SK-N-DZ (cell line): ENCODE measurements around the gene PARD3.
"Not testable (repeated sequence)": the region's sequence is repeated elsewhere in the genome, so short reads cannot be mapped to it uniquely, and the experiment has no call there.

Experiments used
- DNase-seq: peaks from one replicate; pipeline ENCODE4 v3.0.0-alpha.2; 2015; ENCODE audit warnings: low spot score

The PARD3 gene

DNA sequence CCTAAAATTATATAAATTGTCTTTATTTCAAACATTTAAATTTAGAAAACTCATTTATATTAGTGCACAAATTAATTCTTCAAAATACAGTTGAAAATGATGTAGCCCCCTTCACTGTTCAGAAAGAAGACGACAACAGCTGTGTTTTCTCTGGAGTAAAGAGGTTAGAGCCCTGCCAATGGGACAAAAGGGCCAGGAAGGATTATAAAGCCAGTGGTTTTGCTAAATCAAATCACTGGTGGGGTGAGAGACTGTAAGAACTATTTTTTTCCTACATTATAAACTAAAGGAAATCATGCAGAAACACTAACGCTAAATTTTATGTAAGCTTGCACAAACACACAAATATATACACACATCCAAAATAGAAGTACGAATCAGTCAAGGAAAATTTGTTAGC is 386.6 kb downstream of the PARD3 start:
- no peak for DNase-seq

GRCh38 chr10:34427911-34428216 is 387.2 kb downstream of the PARD3 start:
- DNase-seq, result no peak

DNA sequence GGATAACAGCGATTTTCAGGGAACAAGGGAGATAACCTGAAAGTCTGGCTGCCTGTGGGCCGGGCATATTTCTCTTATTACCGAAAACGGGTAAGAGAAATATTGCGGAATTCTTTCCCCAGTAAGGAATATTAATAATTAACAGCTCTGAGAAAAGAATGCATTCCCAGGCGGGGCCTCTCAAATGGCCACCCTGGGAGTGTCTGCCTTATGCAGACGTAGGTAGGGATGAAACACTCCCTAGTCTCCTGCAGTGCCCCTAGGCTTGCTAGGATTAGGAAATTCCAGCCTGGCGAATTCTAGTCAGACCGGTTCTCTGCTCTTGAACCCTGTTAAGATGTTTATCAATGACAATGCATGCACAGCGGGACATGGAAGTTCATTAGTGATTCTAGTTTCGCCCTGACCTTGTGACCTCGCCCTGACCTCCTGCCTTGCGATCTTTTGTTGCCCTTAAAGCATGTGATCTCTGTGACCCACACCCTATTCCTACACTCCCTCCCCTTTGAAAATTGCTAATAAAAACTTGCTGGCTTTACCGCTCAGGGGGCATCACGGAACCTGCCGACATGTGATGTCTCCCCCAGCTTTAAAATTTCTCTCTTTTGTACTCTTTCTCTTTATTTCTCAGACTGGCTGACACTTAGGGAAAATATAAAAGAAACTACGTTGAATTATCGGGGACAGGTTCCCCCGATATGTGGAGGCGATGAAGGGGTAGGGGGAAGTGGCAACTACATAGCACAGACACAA is 387.8 kb downstream of the PARD3 start:
- DNase-seq, result not testable (repeated sequence)

DNA sequence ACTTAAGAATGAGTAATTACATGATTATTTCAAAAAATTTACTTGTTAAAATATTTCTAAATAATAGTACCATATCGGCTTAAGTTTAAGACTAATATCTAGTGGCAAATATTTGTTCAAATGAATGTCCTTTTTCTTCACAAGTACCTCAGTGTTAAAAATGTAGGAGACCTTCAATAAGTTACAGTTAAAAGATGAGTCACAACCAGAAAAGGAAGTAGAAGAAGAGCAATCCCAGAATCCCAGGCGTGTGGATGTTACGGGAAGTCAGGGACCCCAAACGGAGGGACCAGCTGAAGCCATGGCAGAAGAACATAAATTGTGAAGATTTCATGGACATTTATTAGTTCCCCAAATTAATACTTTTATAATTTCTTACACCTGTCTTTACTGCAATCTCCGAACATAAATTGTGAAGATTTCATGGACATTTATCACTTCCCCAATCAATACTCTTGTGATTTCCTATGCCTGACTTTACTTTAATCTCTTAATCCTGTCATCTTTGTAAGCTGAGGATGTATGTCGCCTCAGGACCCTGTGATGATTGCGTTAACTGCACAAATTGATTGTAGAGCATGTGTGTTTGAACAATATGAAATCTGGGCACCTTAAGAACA is 388.4 kb downstream of the PARD3 start:
- not testable (repeated sequence) for DNase-seq

DNA sequence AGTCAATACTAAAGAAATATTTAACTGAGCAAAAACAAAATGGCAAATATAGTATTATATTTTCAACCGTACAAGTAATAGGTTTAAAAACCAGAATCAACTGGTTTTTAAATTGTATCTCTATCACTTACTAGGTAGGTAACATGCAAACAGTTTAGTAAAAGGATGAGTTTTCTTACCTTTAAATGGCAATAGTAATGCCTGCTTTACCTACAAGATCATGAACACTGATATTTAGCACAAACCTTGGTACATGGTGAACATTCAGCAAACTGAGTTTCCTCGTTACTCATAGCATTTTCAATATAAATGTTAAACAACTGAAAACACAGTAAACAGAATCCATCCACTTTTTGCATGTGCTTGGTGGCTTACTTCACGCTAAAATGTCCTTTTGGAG is 389.1 kb downstream of the PARD3 start:
- DNase-seq, result no peak

GRCh38 chr10:34423673-34424625 is 391.1 kb downstream of the PARD3 start:
- DNase-seq, result no peak

- DNase-seq, result no peak
These were observed 394.3 kb downstream of the PARD3 start for GRCh38 chr10:34420795-34421194.

- no peak for DNase-seq
These were observed 394.8 kb downstream of the PARD3 start for GRCh38 chr10:34420273-34420672.

DNA sequence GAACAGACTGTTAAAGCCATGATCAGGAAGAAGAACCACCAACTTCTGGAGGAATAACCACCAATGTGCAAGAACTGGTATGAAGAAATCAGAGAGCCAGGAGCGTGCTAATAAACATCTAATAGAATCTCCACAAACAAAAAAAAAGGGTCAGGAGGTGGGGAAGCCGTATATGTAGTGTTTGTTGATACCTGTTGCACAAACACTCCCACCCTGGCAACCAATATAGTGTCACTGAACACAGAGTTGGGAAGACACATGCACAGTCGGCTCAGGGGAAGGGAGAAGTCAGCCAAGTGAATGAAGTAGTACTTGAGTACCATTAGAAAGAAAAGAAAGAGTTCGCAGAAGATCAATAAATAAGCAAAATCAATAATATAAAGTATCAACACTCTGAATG is 400.1 kb downstream of the PARD3 start:
- no peak for DNase-seq

GRCh38 chr10:34413756-34414587 is 401.1 kb downstream of the PARD3 start:
- DNase-seq, result no peak

DNA sequence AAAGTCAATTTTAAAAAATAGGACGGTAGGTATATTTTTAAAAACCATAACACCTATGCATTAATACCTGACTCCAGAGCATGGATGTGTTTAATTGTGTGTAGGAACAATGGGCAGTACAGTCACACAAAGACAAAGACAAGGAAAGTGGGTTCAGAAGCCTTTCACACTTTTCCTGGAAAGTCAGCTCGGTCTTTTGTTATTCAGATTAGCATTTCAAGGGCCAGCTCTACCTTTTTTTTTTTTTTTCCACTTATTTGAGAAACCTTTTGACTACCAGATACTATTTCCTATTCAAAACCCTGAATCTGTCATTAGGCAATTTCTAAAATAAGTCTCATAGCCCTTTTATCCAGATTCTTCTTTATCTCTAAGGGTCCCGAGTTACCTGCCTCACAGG is 401.9 kb downstream of the PARD3 start:
- no peak for DNase-seq

DNA sequence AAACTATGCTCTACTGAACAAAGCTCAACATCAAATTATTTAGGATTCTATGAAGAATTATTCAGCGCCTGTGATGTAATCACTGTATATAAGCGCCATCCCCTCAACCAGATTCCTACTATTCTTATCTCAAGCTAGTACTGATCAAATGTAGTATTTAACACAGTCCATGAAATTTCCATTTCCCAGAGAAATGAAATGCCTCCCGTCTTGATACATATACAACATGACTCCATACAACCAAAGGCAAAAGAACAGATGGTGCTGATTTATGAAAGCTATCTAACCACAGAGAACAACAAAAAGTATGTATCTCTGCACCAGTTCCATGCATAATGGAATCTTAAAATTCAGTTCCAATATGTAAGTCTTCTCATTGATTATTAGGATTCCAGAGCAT is 406.1 kb downstream of the PARD3 start:
- DNase-seq, result no peak

DNA sequence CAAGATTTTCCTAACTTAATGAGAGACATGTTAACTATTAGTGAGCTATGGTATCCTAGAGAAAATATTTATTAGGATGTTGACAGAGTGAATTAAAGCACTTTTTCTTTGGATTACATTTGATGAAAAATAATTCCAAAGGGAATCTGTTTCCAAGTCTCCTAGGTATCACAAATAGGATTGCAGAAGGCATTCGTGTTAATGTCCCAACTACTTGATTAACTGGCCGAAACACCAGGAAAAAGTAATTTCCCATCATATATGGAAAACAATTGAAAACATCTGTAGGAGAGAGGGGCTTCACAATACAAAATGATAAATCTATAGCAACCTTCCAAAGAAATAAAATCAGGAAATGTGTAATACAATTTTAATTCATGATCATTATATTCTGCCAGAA is 406.7 kb downstream of the PARD3 start:
- no peak for DNase-seq

GRCh38 chr10:34407324-34407805 is 407.7 kb downstream of the PARD3 start:
- DNase-seq, result no peak

GRCh38 chr10:34406463-34407323 is 408.4 kb downstream of the PARD3 start:
- no peak for DNase-seq

- no peak for DNase-seq
These were observed 409.3 kb downstream of the PARD3 start for GRCh38 chr10:34405611-34406462.

- no peak for DNase-seq
These were observed 411.6 kb downstream of the PARD3 start for GRCh38 chr10:34403512-34403911.

GRCh38 chr10:34400075-34400474 is 415.0 kb downstream of the PARD3 start:
- no peak for DNase-seq

GRCh38 chr10:34399013-34399412 is 416.1 kb downstream of the PARD3 start:
- DNase-seq, result no peak
